ENCODE data around the gene OSCP1.

DNA sequence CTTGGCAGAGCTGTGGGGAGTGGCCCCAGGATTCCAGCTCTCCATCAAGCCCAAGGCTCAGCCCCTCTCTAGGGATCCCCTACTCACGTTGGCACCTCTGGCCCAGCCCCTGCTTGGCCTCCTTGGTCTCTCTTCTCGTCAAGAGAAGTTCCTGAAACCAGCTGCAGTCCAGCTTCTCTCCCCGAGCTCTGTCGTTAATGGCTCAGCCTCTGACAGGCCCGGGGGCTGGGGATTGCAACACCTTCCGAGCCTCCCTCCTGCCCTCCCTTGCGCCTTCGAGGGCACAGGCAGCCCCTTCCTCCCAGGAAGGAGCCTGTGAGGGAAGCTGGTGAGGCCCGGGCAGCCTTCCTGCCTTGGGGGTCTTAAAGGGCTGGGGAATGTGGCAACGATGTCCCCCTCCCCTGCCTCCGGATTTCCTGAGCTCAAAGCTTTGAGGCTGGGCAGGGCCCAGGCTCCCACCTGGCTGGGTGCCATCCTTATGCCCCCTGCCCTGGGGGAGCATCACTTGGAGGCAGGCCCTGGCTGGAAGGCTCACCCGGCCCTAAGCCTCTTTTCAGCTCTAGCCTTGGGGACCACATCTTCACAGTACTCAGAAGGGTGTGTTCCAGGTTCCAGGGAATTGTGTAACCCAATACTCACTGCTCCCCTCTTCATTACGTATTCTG, 32.6 kb upstream of the OSCP1 start, which contains the start of gene CSF3R:
- TF ChIP-seq, protein P1, sequence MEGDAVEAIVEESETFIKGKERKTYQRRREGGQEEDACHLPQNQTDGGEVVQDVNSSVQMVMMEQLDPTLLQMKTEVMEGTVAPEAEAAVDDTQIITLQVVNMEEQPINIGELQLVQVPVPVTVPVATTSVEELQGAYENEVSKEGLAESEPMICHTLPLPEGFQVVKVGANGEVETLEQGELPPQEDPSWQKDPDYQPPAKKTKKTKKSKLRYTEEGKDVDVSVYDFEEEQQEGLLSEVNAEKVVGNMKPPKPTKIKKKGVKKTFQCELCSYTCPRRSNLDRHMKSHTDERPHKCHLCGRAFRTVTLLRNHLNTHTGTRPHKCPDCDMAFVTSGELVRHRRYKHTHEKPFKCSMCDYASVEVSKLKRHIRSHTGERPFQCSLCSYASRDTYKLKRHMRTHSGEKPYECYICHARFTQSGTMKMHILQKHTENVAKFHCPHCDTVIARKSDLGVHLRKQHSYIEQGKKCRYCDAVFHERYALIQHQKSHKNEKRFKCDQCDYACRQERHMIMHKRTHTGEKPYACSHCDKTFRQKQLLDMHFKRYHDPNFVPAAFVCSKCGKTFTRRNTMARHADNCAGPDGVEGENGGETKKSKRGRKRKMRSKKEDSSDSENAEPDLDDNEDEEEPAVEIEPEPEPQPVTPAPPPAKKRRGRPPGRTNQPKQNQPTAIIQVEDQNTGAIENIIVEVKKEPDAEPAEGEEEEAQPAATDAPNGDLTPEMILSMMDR (IDR thresholded peaks at IDR 0.05), result no peak
- no peak for TF ChIP-seq POLR2A (IDR thresholded peaks at IDR 0.05)

All from thyroid gland (tissue), 4 donors.